ENCODE data around the gene CDH23.
A peak's percentile ranks its signal among the peaks of the same experiment; 100 is the strongest.
"Not testable (repeated sequence)": the region's sequence is repeated elsewhere in the genome, so short reads cannot be mapped to it uniquely, and the experiment has no call there.

The CDH23 gene

DNA sequence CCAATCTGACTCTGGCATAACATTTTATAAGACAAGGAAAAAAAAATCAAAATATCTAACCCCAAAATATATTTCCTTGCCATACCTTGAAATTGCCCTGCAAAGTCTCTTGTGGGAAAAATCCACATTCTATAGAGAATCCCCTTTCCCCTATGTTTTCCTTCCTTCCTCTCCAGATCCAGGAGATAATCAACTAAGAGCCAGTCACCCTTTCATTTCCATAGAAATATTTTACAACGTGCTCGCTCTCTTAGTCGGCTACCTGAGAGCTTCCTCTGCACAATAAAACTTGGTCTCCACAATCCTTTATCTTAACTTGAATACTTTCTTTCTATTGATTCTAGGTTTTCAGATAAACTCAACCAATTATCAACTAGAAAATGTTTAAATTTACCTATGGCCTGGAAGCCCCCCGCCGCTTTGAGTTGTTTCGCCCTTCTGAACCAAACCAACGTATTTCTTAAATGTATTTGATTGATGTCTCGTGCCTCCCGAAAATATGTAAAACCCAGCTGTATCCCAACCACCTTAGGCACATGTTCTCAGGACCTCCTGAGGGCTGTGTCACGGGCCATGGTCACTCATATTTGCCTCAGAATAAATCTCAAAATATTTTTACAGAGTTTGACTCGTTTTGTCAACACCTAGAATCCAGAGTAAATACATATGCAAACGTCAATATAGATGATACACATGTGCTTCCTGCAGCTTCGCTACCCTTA is 453.5 kb downstream of the CDH23 start:
- DNase-seq (ENCODE audit: low read depth in 2 of 2): no peak

GRCh38 chr10:71850743-71851464 is 454.2 kb downstream of the CDH23 start, which contains the start of gene PSAP:
Gene PSAP (minus strand): TSS chr10:71851251. CDS start chr10:71851221, 30 bp downstream.
- peak; percentile 98 to 99 for DNase-seq (ENCODE audit: low read depth in 2 of 2)

DNA sequence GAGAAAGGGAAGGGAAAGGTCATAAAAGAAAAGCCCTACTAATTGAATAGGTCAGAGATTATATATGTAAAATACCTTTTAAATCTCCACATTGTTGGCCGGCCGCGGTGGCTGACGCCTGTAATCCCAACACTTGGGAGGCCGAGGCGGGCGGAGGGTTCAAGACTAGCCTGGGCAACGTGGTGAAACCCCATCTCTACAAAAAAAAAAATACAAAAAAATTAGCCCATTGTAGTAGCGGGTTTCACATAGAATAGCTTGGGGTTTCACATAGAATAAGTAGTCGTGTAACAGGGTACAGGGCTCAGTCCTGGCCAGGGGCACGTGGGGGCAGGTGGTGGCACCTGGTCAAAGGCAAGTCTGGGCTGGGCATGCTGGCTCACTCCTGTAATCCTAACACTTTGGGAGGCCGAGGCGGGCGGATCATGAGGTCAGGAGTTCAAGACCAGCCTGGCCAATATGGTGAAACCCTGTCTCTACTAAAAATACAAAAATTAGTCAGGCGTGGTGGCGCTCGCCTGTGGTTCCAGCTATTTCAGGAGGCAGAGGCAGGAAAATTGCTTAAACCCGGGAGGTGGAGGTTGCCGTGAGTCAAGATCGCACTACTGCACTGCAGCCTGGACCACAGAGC is 454.9 kb downstream of the CDH23 start:
- not testable (repeated sequence) for DNase-seq (ENCODE audit: low read depth in 2 of 2)

DNA sequence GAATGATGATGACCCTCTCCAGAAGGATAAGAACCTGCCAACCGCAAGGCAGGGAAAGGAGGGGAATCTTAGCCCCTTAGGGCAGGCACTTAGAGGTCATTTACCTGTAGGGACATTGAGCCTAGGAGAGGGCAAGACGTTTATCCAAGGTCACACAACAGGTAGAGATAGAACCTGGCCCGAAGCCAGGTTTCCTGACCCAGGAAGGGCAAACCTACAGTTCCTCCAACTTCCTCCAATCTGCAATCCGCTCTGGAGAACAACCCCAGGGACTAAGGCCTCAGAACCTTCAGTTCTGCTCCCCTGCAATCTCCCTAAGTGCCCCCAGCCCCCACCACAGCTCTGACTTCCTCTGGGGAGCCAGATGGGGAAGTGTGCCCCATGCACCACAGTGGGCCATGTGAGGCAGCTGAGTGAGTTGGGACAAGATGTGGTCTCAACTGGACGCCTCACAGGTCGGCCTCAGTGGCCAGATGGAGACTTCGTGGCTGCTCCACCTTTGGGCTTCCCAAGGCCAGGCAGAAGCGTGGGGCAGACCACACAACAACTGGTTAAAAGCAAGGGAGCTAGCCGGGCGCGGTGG is 455.7 kb downstream of the CDH23 start:
- DNase-seq (ENCODE audit: low read depth in 2 of 2): no peak

- DNase-seq (ENCODE audit: low read depth in 2 of 2): no peak
Measured at GRCh38 chr10:71854031-71854430, 457.3 kb downstream of the CDH23 start.

GRCh38 chr10:71856619-71857018 is 459.9 kb downstream of the CDH23 start:
- DNase-seq (ENCODE audit: low read depth in 2 of 2): no peak

DNA sequence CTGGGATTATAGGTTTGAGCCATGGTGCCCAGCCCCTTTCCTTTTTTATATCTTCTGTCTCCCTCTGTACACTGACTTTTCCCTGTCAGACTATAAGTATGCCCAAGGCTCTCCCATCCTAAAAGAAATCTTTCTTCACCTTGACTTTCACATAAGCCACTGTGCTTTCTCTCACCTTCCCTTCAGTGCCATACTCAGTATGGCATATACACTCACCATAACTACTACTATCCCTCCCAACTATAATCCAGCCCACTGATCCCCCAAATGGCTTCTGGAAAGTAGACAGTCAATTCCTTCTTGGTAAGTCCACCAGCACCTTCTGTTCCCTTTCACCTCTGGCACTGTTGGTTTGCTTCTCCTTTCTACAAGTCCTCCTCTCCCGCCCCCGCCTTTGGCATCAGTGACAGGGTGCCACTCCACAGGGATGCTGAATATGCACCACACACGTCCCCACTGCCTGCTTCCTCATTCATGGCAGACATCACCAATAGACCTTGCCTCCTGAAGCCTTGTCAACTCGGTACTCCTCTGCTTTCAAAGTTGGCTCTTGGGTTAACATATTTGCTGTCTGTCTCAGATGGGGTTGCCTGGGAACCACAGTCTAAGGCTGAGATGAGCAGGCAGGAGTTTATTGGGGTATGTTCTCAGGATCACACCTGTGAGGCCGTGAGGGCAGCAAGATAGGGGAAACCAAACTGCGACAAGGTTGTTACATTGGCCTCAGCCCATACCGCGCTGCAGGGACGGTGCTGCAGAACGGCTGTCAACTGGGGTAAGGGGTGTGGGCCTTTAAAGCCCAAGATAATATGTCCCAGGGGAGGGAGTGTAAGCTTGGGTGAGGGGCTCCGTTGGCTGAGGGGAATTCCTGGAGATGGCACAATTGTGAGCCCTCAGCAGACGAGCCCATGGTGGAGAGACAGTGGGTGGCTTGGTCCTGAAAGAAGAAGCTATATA is 461.5 kb downstream of the CDH23 start:
- no peak for DNase-seq (ENCODE audit: low read depth in 2 of 2)

DNA sequence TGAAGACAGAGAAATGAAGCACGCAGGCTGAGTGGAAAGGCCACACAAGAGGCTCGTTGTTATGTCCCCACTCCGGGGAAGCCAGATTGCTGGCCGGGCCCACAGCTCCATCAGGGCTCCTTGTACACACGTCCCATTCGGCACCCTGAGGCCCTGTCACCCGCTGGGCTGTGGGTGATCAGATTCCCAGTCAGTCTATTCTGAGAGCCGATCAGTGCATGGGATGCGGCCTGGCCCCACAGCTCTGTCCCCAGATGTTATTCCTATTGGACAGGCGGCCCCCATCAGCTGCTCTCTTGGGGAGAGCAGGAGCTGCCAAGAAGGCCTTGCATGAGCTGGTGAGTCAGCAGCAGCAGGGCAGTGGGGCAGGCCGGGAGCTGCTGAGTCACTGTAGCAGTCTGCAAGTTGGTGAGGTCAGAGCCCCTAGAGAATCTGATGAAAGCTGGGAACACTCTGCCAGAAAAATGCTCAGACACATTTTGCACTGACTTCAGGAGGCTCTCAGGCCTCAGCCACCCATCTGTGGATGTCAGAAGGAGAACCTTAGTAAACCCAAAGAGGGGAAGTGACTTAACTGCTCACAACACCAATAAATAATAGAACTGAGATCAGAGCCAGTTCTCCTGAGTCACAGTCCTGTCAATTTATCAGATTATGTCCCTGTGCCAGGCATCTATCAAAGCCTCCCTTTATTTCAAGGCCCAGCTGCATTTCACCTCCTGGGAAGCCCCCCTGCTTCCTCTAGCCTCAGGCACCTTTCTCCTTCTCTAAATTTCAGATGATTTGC is 463.7 kb downstream of the CDH23 start:
- DNase-seq (ENCODE audit: low read depth in 2 of 2): peak in 1 of 2 donors; percentile 18

GRCh38 chr10:71863203-71863602 is 466.5 kb downstream of the CDH23 start:
- no peak for DNase-seq (ENCODE audit: low read depth in 2 of 2)

DNA sequence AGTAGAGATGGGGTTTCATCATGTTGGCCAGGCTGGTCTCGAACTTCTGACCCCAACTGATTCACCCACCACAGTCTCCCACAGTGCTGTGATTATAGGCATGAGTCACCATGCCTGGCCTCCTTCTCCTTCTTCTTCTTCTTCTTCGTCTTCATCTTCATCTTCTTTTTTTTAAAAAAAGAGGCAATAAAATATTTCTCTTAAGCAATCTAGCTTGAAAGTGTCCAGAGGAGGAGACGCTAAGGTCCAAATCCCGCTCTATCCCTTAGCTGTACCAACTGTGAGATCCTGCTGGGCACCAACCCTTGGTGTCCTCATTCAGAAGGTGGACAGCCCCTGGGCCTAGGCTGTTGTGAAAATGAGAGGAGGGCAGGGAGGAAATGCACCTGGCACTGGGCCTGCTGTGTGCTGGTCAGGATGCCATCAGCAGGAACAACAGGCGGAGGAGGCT is 468.2 kb downstream of the CDH23 start:
- DNase-seq (ENCODE audit: low read depth in 2 of 2): no peak

Measured in stimulated activated CD8-positive, alpha-beta memory T cell treated with anti-CD3 and anti-CD28 coated beads, Interleukin-2, amount 100 ng/mL, for 48 hours (primary cell).